IPS DF 19.7 (cell line): ENCODE results near the gene ANKRD55.
"Not testable (repeated sequence)": the region's sequence is repeated elsewhere in the genome, so short reads cannot be mapped to it uniquely, and the experiment has no call there.

Experiments used
- DNase-seq: peaks from one replicate; pipeline ENCODE4 v3.0.0-alpha.2; 2013; ENCODE audit warnings: low read depth, low spot score

The ANKRD55 gene

DNA sequence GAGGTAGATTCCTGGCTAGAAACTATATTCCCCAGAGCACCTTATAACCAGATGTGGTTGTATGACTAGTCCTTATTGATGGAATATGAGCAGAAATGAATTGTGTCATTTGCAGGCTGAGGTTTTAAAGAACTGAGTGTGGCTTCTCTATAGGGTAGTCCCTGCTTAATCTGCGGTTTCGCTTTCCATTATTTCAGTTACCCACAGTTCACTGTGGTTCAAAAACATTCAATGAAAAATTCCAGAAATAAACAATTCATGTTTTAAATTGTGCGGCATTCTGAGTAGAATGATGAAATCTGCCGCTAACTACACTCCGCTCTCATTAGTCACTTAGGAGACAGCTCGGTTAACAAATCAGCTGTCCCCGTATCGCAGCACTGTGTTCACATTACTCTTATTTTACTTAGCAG, 65.1 kb downstream of the ANKRD55 start:
- no peak for DNase-seq

DNA sequence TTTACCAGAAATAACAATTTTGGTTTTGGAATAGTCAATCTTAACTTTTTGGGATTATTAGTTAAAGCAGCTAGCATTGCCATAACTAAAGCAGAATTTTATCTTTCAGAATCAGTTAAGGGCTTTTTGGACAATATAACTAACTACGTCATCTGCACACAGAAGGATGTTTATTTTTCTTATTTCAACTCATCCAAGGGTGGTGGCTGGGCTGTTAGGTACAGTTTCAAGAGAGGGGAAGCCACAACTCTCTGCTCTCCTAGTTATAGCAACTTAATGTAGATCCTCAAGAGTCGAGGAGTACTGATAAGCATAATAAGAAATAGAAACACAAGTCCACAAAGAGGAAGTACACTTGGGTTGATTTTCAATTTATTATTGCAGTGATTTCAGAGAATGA, 65.6 kb downstream of the ANKRD55 start:
- DNase-seq, result no peak

DNA sequence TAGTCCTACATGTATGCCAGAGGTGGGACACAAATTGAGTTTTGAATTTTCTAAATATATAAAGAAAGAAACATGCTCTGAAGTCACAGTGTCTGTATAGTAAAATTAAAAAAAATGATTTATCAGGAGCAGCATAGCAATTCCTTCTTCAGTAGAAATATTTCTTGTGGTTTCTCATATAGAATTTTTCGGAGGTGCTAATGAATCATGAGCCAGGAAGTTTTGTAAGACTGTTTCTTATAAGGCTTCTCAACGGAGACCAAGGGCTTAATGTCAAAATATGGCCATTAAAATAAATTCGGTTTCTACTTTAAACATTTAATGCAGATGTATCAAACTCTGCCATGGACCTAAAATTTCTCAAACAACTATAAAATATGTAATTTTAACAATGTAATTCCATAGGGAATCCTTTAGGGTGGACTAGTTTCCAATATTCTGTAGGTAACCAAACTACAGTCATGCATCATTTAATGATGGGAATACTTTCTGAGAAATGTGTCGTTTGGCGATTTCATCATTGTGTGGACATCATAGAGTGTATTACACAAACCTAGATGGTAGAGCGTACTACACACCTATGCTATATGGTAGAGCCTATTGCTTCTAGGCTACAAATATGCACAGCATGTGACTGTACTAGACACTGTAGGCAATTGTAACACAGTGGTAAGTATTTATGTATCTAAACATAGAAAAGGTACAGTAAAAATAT, 66.3 kb downstream of the ANKRD55 start:
- no peak for DNase-seq

DNA sequence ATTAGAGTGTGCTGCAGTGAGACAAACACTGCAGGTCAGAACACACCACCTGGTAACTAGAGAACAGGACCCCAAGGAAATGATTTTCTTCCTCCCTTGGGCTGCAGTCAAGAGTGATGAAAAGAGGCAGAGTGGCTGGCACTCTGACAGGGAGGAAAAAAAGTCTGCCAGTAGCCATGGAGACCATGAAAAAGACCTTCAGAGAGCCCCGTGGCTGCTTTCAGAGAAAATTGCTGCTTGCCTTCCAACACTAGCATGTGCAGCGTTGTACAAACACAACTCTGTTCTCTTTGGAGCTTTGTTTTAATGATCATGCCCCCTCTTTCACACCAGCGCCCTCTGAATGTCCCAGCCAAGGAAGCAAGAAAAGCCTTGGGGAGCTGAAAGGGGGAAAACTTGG, 68.8 kb downstream of the ANKRD55 start:
- DNase-seq, result no peak

DNA sequence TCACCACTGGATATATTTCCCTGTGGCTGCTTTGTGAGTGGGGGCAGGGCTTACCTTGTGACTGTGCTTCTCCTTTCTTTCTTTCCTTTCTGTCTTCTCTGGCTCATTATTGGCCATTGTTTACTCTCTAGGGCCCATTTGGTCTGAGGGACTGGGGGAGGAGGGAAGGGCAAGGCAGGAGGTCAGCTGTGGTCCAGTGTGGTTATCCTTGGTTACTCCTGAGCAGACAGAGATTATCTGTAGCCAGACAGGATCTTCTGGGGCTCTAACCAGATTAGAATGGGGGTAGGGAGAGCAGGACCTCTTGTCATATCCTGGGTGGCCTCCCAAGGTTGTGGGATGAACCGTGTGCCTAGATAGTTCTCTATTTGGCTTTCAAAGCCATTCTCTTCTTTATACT, 71.2 kb downstream of the ANKRD55 start:
- no peak for DNase-seq

DNA sequence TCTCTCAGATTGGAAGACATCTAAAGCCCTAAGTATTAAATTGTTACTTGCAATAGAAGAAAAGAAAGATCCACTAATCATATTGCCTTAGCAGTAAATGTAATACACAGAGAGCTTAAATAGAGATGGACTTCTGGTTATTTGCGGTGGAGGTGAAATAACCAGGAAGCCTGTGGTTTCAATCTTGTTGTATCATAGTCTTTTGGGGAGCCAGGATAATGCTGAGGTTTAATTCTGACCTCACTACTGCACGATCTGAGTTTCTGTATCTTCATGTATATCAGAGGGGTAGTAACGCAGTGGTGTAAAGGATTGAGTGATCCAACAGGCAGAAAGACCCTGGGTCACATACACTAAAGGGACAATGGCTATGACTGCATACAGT, 71.7 kb downstream of the ANKRD55 start:
- no peak for DNase-seq

DNA sequence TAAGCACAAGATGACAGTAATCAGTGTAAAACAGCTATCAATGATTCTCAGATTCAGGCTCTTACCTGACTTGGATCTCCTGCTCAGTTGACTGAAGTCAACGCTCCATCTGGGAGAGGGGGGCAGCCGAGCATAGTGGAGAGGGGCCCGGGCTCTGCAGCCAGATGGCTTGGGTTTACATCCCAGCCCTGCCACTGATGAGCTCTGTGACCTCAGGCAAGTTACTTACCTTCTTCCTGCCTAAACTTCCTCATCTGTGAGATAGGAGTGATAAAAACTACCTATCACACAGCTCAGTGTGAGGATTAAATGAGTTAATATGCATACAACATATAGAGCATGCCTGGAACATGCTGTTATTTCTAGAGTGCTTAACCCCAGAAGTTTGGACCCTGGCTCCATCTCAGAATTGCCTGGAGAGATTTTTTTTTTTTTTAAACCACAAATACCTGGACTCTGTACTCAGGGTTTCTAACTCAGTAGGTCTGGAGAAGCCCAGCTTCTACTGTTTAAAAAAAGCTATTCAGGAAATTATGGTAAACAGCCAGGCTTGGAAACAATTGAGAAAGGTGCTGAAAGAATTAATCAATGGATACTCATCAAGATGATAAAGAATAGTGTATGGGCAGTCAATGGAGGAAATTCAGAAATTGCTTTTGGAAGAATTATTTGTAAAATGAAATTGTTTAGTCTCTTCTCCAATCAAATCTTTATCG, 72.2 kb downstream of the ANKRD55 start:
- no peak for DNase-seq

DNA sequence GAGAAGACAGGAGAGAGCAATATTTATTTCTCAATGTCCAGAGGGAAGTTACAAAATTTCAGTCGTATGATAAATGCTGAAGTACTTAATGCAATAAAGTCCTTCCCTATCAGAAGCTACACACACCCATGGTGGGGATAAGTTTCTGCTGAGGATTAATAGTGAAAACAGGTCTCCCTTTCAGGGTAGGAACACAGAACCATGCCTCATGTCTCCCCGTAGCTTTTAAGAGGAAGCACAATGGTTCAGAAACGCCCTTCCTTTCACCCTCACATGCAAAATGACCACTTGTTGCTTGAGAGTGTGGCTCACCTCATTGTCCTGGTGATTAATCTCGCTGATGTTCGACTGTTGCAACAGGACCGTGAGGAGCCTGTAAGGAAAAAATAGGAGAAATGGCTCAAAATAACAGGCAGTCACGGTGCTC, 73.6 kb downstream of the ANKRD55 start:
- no peak for DNase-seq

DNA sequence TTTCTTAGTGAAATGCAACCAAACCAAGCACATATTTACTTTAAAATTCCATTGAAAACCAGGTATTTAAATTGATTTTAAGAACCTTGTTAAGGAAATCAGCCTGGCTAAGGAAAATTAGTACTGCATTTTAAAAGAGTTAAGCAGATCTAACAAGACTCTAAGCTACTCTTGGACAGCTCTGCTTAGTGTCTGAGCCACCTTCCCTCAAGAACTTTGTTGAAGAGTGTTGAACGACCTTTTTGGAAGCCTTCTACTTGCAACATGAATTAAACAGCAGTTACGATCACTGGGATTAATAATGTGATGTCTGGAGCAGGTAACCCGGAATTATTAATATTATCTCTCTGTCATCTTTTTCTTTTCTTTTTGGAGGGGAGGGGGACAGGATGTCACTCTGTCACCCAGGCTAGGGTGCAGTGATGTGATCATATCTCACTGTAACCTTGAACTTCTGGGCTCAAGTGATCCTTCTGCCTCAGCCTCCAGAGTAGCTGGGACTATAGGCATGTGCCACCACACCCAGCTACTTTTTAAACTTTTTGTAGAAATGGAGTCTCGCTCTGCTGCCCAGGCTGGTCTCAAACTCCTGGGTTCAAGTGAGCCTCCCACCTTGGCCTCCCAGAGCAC, 74.7 kb downstream of the ANKRD55 start:
- no peak for DNase-seq

DNA sequence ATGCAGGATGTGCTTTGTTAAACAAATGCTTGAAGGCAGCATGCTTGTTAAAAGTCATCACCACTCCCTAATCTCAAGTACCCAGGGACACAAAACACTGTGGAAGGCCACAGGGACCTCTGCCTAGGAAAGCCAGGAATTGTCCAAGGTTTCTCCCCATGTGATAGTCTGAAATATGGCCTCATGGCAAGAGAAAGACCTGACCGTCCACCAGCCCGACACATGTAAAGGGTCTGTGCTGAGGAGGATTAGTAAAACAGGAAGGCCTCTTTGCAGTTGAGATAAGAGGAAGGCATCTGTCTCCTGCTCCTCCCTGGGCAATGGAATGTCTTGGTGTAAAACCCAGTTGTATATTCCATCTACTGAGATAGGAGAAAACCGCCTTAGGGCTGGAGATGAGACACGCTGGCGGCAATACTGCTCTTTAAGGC, 75.9 kb downstream of the ANKRD55 start:
- DNase-seq, result not testable (repeated sequence)

DNA sequence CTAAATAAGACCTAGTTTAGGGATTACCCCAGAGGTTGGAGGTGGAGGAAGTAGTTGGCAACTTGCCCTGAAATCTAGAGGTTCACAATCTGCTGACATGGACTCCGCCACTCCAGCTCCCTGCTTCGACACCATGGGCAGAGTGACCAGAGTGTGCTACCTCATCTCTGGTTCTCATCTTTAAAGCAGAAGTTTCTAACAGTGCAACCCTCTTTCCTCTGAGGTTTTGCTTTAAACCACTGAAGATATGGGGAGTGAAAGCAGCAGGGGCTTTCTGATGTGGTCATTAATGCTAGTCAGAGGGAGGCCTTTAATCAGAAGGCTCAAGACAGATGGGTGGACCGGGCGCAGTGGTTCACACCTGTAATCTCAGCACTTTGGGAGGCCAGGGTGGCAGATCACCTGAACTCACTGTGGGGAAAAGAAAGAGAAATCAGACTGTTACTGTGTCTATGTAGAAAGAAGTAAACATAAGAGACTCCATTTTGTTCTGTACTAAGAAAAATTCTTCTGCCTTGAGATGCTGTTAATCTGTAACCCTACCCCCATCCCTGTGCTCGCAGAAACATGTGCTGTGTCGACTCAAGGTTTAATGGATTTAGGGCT, 76.4 kb downstream of the ANKRD55 start:
- DNase-seq, result not testable (repeated sequence)

DNA sequence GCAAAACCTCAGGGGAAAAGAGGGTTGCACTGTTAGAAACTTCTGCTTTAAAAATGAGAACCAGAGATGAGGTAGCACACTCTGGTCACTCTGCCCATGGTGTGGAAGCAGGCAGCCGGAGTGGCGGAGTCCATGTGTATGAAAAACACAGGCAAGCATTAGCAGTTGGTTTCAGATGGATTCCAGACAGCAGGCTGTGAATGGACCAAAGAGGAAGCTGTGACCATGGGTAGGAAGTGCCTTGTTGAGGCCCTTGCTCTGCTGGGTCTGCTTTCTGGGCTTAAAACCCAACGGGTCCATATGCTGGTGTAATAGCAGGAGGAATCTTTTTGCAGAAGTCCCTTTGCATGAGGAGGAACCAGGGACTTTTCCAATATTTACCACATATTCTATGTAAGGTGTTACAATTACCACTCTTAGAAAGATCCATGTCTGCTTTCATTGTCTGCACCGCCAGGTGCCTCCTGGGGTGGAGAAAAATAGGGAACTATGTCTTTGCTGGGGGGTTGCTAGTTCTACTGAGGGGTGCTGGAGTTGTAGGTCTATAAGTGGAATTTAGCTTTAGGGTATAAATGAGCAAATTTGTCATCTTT, 77.0 kb downstream of the ANKRD55 start:
- no peak for DNase-seq

DNA sequence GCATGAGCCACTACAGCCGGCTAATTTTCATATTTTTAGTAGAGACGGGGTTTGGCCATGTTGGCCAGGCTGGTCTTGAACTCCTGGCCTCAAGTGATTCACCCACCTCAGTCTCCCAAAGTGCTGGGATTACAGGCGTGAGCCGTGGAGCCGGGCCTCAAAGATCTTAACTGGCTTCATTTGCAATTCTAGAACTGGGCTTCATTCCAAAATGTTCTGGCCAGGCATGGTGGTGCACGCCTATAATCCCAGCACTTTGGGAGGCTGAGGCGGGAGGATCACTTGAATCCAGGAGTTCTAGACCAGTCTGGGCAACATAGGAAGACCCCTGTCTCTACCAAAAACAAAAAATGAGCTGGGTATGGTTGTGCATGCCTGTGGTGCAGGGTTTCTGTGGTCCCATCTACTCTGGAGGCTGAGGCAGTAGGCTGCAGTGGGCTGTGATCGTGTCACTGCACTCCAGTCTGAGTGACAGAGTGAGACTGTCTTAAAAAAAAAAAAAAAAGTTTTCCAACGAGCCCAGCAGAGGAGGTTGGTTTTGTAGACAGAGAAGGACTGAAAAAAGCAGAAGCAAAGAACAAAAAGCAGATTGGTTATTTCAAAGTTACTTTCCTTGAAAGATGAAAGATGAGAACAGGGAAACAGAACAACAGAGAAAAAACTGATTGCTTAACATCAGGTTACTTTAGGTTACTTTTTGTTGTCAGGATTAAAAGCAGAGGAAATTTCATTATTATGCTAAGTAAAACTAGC, 78.2 kb downstream of the ANKRD55 start:
- DNase-seq, result no peak

DNA sequence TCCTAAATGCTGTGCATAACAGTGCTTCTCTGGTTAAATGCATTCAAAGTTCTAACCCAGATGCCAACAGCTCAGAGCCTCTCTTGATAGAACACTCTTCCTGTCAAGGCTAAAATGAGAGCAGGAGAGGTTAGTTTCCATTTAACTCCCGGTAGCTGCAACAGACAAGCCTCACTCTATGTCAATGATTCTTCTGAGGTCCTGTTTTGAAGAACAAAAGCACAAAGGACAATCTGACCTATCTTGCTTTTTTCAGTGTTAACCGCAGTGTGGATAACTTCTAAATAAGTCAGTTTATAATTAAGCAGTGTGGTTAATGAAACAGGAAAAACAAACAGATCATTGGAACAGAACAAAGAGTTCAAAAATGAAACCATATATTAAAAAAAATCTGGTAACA, 80.7 kb downstream of the ANKRD55 start:
- no peak for DNase-seq

DNA sequence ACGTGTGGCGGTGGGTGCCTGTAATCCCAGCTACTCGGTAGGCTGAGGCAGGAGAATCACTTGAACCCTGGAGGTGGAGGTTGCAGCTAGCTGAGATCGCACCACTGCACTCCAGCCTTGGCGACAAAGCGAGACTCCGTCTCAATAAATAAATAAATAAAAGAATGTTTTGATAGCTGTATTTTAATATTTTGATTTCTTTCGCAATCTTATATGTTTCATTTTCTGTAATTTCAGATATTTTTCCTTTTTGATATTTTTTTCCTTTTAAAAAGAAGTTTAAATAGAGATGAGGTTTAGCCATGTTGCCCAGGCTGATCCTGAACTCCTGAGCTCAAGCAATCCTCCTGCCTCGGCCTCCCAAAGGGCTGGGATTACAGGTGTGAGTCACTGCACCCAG, 82.4 kb downstream of the ANKRD55 start:
- not testable (repeated sequence) for DNase-seq

DNA sequence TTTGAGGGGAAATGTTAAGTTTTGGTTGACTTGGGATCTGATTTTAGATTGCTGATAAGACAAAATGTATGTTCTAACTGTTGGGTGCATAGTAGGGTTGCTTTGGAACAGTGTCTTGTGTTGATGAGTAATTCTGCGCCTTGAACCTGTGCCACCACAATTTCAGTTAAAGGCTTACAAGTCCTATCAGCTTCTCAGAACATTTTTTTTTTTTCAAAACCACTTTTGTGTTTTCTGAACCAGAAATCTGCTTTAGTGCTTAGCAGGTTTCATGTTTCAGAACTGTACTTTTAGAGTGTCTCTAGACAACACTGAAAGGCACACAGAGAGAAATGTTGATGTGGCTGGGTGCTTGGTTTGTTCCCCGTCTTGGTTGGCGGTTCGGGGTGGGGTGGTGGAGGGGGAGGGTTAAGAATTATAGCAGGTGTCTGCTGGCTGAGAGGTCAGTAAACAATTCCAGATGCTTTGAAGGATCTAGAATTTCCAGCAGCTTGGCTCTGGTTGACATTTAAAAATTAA, 84.6 kb downstream of the ANKRD55 start:
- DNase-seq, result no peak

DNA sequence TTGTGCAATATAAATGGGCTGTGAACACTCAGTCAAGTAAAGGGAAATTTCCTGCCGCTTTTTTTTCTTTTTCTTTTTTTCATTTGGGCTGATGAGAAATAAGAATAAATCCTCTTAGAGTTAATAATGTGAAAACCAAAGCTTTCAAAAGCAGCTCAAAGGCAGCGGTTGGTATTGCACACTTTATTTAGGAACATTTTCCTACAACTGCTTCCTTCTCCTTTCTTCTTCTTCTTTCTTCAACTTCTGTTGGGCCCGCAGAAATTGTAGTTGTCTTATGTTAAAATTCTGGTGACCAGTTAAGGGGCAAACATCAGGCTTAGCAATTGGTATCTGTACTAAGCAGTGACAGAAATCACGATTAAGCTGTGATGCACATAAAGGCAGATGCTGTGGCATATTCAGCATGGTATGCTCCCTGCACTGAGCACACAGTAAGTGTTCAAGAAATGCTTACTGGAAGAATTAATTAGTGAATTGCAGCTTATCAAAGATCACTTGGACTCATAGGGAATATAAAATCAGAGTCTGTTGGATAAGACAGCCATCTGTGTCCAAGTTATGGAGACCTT, 85.4 kb downstream of the ANKRD55 start:
- no peak for DNase-seq

DNA sequence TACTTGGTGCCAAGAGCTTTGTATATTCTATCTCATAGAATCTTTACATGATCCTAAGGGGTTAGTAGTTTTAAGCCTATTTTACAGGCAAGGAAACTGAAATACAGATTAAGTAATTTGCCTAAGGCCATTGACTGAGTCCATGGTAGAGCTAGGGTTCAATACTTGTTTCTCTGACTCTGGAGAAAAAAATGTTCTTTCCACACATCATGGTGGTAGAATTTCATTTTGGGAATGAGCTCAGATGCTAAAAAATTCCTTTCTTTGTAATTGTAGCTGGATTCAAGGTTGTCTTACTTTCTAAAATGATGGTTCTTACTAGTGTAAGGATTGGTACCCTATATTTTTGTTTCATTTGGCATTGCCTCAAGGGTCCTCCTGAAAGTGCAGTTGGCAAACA, 86.0 kb downstream of the ANKRD55 start:
- no peak for DNase-seq

DNA sequence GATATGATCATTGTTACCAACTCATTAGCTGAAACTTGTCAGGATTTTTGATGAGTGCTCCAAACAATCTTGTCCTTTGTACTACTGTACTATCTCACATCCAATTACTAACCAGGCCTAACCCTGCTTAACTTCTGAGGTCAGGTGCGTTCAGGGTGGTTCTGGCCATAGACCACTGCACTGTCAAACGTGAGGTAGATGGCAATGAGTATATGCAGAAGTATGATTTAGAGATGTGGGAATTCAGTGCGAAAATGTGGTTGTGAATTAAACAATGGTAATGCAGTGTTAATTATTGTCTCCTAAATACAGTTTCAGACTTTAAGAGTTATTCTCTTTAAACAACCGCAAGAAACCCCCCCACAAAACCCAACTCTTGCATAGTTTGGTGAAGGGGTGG, 86.5 kb downstream of the ANKRD55 start:
- DNase-seq, result no peak

DNA sequence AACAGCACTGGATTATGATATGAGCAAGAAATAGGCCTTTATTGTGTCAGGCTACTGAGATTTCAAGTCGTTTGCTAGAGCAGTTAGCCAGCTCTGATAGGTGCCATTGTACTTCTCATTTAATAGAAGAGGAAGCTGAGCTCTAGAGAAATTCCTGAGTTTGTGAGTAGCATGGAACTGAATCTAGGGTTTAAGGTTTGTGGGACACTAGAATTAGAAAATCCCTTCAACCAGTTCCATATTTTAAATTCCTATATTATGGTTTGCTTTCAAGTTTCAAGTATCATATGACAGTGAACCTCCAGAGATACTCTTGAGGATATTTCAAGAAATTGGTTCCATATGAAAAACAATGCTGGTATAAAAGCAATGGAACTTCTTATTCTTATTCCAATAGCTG, 87.6 kb downstream of the ANKRD55 start:
- DNase-seq, result no peak

DNA sequence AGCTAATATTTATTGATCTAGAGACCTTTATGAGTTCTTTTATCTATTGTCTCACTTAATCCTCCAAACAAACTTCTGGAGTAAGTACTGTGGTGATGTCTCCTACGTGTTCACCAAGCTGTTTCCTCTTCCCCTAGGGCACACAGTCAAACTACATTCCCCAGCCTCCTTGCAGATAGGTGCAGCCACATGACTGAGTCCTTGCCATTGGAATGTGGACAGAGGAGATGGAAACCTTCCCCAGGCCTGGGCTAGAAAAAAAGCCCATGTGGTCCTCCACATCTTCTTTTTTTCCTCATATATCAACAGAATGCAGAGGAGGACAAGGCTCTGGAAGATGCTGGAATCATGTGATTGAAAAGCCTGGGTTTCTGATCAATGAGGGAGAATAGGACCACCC, 88.0 kb downstream of the ANKRD55 start:
- DNase-seq, result no peak
